Measurements from ENCODE around the gene ACADSB.

The ACADSB gene

DNA sequence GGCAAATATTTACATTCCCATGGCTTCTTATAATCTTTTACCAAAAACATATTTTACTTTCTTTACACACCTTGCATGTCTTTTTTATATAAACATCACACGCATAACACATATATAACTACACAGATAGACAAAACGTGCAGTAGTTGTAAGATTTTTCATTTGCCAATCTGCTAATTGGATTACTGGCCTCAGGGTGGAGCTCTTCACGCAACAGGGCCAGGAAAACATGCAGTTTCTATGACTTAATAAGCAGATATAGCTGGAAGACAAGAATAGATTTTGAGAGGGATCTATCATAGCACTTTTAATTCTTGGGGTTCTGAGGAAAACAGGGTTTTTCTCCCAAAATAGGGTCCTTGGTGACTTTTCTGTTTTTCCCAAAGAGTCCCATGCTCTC is 12.7 kb downstream of the ACADSB start:
- TF ChIP-seq, protein P1, sequence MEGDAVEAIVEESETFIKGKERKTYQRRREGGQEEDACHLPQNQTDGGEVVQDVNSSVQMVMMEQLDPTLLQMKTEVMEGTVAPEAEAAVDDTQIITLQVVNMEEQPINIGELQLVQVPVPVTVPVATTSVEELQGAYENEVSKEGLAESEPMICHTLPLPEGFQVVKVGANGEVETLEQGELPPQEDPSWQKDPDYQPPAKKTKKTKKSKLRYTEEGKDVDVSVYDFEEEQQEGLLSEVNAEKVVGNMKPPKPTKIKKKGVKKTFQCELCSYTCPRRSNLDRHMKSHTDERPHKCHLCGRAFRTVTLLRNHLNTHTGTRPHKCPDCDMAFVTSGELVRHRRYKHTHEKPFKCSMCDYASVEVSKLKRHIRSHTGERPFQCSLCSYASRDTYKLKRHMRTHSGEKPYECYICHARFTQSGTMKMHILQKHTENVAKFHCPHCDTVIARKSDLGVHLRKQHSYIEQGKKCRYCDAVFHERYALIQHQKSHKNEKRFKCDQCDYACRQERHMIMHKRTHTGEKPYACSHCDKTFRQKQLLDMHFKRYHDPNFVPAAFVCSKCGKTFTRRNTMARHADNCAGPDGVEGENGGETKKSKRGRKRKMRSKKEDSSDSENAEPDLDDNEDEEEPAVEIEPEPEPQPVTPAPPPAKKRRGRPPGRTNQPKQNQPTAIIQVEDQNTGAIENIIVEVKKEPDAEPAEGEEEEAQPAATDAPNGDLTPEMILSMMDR (IDR thresholded peaks at IDR 0.05; ENCODE audit: low read depth, low read length): peak; percentile 62
- no peak for TF ChIP-seq MYC (IDR thresholded peaks at IDR 0.05; ENCODE audit: low read depth, low read length)
- no peak for TF ChIP-seq POLR2A (IDR thresholded peaks at IDR 0.05; ENCODE audit: extremely low read depth, insufficient read length)
- TF ChIP-seq, protein P2, sequence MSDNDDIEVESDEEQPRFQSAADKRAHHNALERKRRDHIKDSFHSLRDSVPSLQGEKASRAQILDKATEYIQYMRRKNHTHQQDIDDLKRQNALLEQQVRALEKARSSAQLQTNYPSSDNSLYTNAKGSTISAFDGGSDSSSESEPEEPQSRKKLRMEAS (IDR thresholded peaks at IDR 0.05; ENCODE audit: low read depth, low read length): no peak
- no peak overlapping the region for H3K4me3 ChIP-seq (ENCODE audit: low read depth, low read length)
- peak; percentile 45 for DNase-seq (ENCODE audit: low read depth)

DNA sequence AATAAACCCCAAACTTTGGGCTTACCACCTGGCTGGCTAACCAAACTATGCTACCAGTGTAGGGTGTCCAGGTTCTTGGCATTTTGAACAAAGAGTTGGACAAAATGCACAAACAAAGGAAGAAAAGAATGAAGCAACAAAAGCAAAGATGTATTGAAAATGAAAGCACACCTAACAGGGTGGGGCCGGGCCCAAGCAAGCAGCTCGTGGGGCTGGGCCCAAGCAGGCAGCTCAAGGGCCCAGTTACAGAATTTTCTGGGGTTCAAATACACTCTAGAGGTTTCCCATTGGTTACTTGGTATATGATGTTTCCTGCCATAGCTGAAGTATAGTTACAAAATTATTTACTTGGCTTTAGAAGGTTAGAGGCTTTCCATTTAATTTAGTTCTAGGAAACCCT is 15.7 kb downstream of the ACADSB start:
- H3K4me3 ChIP-seq (ENCODE audit: low read depth, low read length): no peak overlapping the region
- no peak for DNase-seq (ENCODE audit: low read depth)
- TF ChIP-seq, protein P2 (IDR thresholded peaks at IDR 0.05; ENCODE audit: low read depth, low read length): no peak
- TF ChIP-seq MYC (IDR thresholded peaks at IDR 0.05; ENCODE audit: low read depth, low read length) (no peak), POLR2A (IDR thresholded peaks at IDR 0.05; ENCODE audit: extremely low read depth, insufficient read length) (no peak)
- TF ChIP-seq, protein P1 (IDR thresholded peaks at IDR 0.05; ENCODE audit: low read depth, low read length): no peak

DNA sequence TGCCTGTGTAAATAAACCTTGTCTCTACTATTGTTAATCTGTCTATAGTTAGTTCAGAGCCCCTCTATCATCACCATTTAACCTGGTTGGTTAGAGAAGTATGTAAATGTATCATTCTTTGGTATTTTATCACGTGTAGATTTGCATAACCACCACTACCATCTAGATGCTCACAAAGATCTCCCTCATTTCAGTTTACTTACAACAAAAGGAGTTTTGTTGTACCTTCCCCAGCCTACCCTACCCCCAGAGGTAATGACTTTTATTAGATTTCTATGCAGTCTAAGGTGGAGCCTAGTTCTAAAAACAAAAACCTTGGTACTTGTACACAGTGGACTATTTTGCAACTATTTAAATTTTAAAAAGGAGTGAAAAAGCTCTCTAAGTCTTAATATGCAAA is 17.5 kb downstream of the ACADSB start:
- TF ChIP-seq MYC (IDR thresholded peaks at IDR 0.05; ENCODE audit: low read depth, low read length): no peak
- no peak overlapping the region for H3K4me3 ChIP-seq (ENCODE audit: low read depth, low read length)
- no peak for DNase-seq (ENCODE audit: low read depth)

DNA sequence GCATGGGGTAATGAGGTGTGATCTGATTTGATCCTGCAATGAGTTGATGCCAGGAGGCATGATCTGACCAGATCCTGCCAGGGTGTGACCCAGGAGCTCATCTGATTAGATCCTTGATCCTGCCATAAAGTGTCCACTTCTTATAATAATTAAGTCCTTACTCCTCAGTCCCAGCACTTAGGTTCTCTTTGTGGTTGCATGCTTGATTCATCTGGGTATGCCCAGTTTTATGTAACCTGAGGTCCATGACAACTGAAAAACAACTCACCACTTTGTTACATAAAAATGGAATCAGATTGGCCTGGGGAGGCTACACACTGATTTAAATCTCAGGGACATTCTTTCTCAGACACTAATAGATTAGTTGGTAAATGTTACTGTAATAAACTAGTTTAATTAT is 19.1 kb downstream of the ACADSB start:
- no peak overlapping the region for H3K4me3 ChIP-seq (ENCODE audit: low read depth, low read length)
- no peak for DNase-seq (ENCODE audit: low read depth)
- TF ChIP-seq MYC (IDR thresholded peaks at IDR 0.05; ENCODE audit: low read depth, low read length): no peak

DNA sequence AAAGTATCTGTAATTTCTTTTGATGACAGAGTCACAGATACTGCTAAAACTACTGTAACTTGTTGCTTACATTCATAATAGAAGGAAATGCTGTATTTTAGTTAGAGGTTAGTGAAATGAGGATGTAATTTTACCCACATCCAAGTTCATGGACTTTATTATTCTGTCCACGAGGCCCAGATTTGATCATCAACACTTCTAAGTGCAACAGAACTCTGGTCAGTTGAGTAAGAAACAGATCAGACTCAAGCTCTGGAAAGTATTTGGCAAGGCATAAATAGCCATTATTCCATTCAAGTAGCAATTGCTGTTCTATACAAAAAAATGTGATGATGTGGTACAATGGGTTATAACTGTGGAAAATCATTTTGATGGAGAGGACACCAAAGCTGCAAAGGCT is 22.3 kb downstream of the ACADSB start:
- DNase-seq (ENCODE audit: low read depth): no peak
- no peak overlapping the region for H3K4me3 ChIP-seq (ENCODE audit: low read depth, low read length)
- TF ChIP-seq POLR2A (IDR thresholded peaks at IDR 0.05; ENCODE audit: extremely low read depth, insufficient read length): no peak
- TF ChIP-seq, protein P1 (IDR thresholded peaks at IDR 0.05; ENCODE audit: low read depth, low read length): no peak
- TF ChIP-seq, protein P2 (IDR thresholded peaks at IDR 0.05; ENCODE audit: low read depth, low read length): no peak
- no peak for TF ChIP-seq MYC (IDR thresholded peaks at IDR 0.05; ENCODE audit: low read depth, low read length)

DNA sequence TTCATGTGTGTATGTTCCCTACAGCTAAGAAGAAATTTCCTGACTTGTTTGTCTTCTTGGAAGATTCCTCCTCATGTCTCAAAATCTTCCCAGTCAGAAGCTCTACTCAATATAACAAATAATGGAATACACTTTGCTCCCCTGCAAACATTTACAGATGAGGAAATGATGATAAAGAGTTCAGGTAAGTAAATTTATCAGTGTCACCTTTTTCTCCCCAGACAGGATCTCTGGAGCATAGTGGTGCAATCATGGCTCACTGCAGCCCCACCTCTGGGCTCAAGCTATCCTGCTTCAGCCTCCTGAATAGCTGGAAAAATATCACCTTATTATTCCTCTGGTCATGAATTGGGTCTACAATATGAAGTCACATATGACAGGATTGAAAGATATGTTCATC is 25.5 kb downstream of the ACADSB start:
- no peak overlapping the region for H3K4me3 ChIP-seq (ENCODE audit: low read depth, low read length)
- TF ChIP-seq, protein P2 (IDR thresholded peaks at IDR 0.05; ENCODE audit: low read depth, low read length): no peak
- TF ChIP-seq POLR2A (IDR thresholded peaks at IDR 0.05; ENCODE audit: extremely low read depth, insufficient read length) (no peak), MYC (IDR thresholded peaks at IDR 0.05; ENCODE audit: low read depth, low read length) (no peak)
- TF ChIP-seq, protein P1 (IDR thresholded peaks at IDR 0.05; ENCODE audit: low read depth, low read length): no peak
- DNase-seq (ENCODE audit: low read depth): no peak

DNA sequence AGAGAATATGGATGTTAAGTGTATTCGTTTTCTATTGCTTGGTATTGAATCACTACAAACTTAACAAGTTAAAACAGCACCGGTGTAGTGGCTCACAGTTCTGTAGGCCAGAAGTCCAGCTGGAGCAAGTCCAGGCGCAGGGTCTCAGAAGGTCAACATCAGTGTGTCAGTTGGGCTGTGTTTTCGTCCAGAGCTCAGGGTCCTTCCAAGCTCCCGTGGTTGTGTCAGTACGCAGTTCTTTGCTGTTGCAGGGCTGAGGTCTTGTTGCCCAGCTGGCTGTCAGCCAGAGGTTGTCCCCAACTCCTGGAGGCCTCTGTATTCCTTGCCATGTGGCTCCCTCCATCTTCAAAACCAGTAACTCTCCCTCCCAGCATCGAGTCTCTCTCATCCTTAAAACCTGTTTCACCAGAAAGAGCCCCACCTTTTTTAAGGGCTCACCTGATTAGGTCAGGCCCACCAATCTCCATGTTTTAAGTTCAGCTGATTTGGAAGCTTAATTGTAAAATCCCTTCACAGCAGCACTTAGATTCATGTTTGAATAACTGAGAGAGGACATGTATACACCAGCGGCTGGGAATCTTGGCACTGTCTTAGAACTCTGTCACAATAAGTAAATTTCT is 26.8 kb downstream of the ACADSB start:
- H3K4me3 ChIP-seq (ENCODE audit: low read depth, low read length): no peak overlapping the region
- no peak for TF ChIP-seq MYC (IDR thresholded peaks at IDR 0.05; ENCODE audit: low read depth, low read length)
- TF ChIP-seq POLR2A (IDR thresholded peaks at IDR 0.05; ENCODE audit: extremely low read depth, insufficient read length): no peak
- TF ChIP-seq, protein P1 (IDR thresholded peaks at IDR 0.05; ENCODE audit: low read depth, low read length): no peak
- TF ChIP-seq, protein P2 (IDR thresholded peaks at IDR 0.05; ENCODE audit: low read depth, low read length): no peak
- DNase-seq (ENCODE audit: low read depth): no peak

Measured in NB4 (cell line).